ENCODE measurements around the gene FCGR1A.
A peak's percentile ranks its signal among the peaks of the same experiment; 100 is the strongest.
"Not testable (repeated sequence)": the region's sequence is repeated elsewhere in the genome, so short reads cannot be mapped to it uniquely, and the experiment has no call there.

The FCGR1A gene

DNA sequence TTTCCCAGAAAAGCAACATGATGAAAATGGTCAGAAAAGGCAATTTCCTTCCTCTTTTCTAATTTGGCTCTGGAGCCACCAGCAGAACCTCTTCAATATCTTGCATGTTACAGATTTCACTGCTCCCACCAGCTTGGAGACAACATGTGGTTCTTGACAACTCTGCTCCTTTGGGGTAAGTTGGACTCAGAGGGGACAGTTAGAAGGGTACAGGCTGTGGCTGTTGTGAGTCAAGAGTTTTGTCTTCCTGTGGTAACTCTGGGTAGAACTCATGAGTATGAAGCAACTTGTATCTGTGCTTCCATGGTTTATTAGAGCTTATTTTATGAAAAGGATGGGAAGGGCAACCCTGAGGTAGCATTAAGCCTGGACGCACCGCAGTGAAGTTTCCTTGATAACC, at the start of gene FCGR1A:
Gene FCGR1A, plus strand, starts transcription at position 95 of the 400 bp plus-strand sequence. Its CDS starts 50 bp downstream, at position 145.
- not testable (repeated sequence) for H3K27ac ChIP-seq (ENCODE audit: low read depth, low read length); H3K9ac ChIP-seq (ENCODE audit: low read depth, low read length); H3K4me3 ChIP-seq (ENCODE audit: low read depth, low read length); H3K9me3 ChIP-seq (ENCODE audit: control insufficient read depth, insufficient read depth, low read length); H3K4me1 ChIP-seq (ENCODE audit: control insufficient read depth, insufficient read depth, low read length); H3K27me3 ChIP-seq (ENCODE audit: control insufficient read depth, insufficient read depth, low read length); H3K36me3 ChIP-seq (ENCODE audit: control insufficient read depth, insufficient read depth, low read length)

- H3K36me3 ChIP-seq (ENCODE audit: control insufficient read depth, insufficient read depth, low read length); H3K9me3 ChIP-seq (ENCODE audit: control insufficient read depth, insufficient read depth, low read length); H3K4me3 ChIP-seq (ENCODE audit: low read depth, low read length); H3K4me1 ChIP-seq (ENCODE audit: control insufficient read depth, insufficient read depth, low read length); H3K27me3 ChIP-seq (ENCODE audit: control insufficient read depth, insufficient read depth, low read length); H3K27ac ChIP-seq (ENCODE audit: low read depth, low read length); H3K9ac ChIP-seq (ENCODE audit: low read depth, low read length): not testable (repeated sequence)
These were observed 49.7 kb upstream of the FCGR1A start for GRCh38 chr1:149732781-149733180.

DNA sequence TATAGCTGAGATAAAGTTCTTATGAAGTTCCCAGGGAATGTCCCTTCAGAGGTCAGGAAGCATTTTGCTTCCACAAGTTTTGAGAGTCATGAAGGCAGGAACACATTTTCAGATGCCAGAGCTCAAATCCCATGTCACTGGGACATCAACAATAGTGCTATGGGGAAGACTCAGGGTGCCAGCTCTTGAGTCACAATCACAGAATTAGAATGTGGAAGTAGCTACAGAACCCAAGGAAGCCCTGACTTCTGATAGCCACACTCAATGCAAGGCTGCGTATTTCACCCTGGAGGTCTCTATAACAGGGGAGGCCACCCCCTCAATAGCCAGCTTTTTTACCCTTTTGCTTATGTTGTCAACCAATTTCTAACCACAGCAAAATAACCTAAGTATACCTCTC, 47.8 kb upstream of the FCGR1A start:
- not testable (repeated sequence) for H3K9me3 ChIP-seq (ENCODE audit: control insufficient read depth, insufficient read depth, low read length); H3K27ac ChIP-seq (ENCODE audit: low read depth, low read length); H3K4me3 ChIP-seq (ENCODE audit: low read depth, low read length); H3K4me1 ChIP-seq (ENCODE audit: control insufficient read depth, insufficient read depth, low read length); H3K27me3 ChIP-seq (ENCODE audit: control insufficient read depth, insufficient read depth, low read length); H3K9ac ChIP-seq (ENCODE audit: low read depth, low read length); H3K36me3 ChIP-seq (ENCODE audit: control insufficient read depth, insufficient read depth, low read length)

DNA sequence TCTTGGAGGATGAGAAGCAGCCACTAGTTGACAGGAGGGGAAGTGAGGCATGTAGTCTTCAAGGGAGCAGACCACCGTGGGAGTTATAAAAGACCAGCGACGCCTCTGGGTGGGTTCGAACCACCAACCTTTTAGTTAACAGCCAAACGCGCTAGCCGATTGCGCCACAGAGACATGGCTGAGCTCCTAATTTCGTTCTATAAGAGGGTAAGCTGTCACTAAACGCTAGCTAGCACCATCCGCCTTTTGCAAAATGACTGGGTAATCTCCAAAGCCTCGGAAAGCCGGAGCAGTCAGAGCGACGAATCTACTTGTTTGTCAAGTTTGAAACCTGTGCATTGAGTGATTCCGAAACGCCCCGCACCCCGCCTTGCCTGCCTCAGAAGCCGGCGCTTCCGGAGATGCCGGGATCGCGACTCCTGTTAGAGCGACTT, 42.3 kb upstream of the FCGR1A start:
- not testable (repeated sequence) for H3K9ac ChIP-seq (ENCODE audit: low read depth, low read length); H3K4me1 ChIP-seq (ENCODE audit: control insufficient read depth, insufficient read depth, low read length); H3K27me3 ChIP-seq (ENCODE audit: control insufficient read depth, insufficient read depth, low read length); H3K9me3 ChIP-seq (ENCODE audit: control insufficient read depth, insufficient read depth, low read length); H3K36me3 ChIP-seq (ENCODE audit: control insufficient read depth, insufficient read depth, low read length)
- peak overlapping the region; percentile 35 for H3K27ac ChIP-seq (ENCODE audit: low read depth, low read length)
- H3K4me3 ChIP-seq (ENCODE audit: low read depth, low read length) = peak overlapping the region; percentile 66

DNA sequence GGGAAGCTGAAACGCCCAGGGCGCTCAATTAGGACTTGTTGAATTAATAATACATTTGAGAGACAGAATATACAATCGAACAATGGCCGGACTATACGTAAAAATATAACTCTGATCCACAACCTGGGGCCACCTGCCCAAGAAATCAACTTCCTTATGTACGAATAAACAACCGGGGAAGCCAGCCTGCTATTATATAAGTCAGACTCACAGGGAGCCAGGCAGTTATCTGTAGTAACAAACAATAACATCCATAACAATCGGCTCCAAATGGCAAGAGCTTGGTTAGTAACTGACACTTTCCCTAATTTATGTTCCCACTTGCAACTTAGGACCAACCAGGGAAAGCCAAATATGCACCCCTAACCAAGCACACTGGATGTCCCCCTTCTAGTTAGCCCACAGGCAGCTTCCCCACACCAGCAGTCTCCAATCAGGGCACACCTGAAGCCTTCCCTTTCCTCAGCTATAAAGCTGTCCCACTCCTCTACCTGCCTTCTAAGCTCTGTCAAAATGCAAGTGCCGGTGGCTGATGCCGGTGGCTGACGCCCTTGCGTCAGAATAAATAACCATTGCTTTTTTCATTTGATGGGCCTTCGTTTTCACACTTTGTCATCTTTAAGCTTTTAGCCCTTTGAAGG, 41.8 kb upstream of the FCGR1A start:
- H3K36me3 ChIP-seq (ENCODE audit: control insufficient read depth, insufficient read depth, low read length); H3K9me3 ChIP-seq (ENCODE audit: control insufficient read depth, insufficient read depth, low read length); H3K4me1 ChIP-seq (ENCODE audit: control insufficient read depth, insufficient read depth, low read length); H3K9ac ChIP-seq (ENCODE audit: low read depth, low read length); H3K27me3 ChIP-seq (ENCODE audit: control insufficient read depth, insufficient read depth, low read length): not testable (repeated sequence)
- Histone ChIP-seq H3K27ac (ENCODE audit: low read depth, low read length) (peak overlapping the region; percentile 35), H3K4me3 (ENCODE audit: low read depth, low read length) (peak overlapping the region; percentile 66)

- H3K27ac ChIP-seq (ENCODE audit: low read depth, low read length) = not testable (repeated sequence)
These were observed 40.6 kb upstream of the FCGR1A start for GRCh38 chr1:149741914-149742313.

GRCh38 chr1:149746463-149747356, 35.8 kb upstream of the FCGR1A start:
- not testable (repeated sequence) for H3K9me3 ChIP-seq (ENCODE audit: control insufficient read depth, insufficient read depth, low read length); H3K36me3 ChIP-seq (ENCODE audit: control insufficient read depth, insufficient read depth, low read length); H3K27me3 ChIP-seq (ENCODE audit: control insufficient read depth, insufficient read depth, low read length); H3K4me1 ChIP-seq (ENCODE audit: control insufficient read depth, insufficient read depth, low read length); H3K27ac ChIP-seq (ENCODE audit: low read depth, low read length)
- H3K4me3 ChIP-seq (ENCODE audit: low read depth, low read length) = peak overlapping the region; percentile 56; the same call in 1 of the 2 replicates
- 0 out of 2 replicates have a peak overlapping the region, but pooled peaks have one; percentile 25 for H3K9ac ChIP-seq (ENCODE audit: low read depth, low read length)

More at GRCh38 chr1:149741914-149742313, 40.6 kb upstream of the FCGR1A start:
- H3K27me3 ChIP-seq (ENCODE audit: control insufficient read depth, insufficient read depth, low read length); H3K4me3 ChIP-seq (ENCODE audit: low read depth, low read length); H3K9ac ChIP-seq (ENCODE audit: low read depth, low read length); H3K9me3 ChIP-seq (ENCODE audit: control insufficient read depth, insufficient read depth, low read length); H3K4me1 ChIP-seq (ENCODE audit: control insufficient read depth, insufficient read depth, low read length); H3K36me3 ChIP-seq (ENCODE audit: control insufficient read depth, insufficient read depth, low read length): not testable (repeated sequence)

- H3K9me3 ChIP-seq (ENCODE audit: control insufficient read depth, insufficient read depth, low read length); H3K27ac ChIP-seq (ENCODE audit: low read depth, low read length); H3K4me1 ChIP-seq (ENCODE audit: control insufficient read depth, insufficient read depth, low read length); H3K27me3 ChIP-seq (ENCODE audit: control insufficient read depth, insufficient read depth, low read length); H3K9ac ChIP-seq (ENCODE audit: low read depth, low read length); H3K36me3 ChIP-seq (ENCODE audit: control insufficient read depth, insufficient read depth, low read length): not testable (repeated sequence)
- H3K4me3 ChIP-seq (ENCODE audit: low read depth, low read length) = peak overlapping the region; percentile 52
These were observed 34.9 kb upstream of the FCGR1A start for GRCh38 chr1:149747359-149748143.

GRCh38 chr1:149748144-149748500, 34.4 kb upstream of the FCGR1A start:
- H3K4me1 ChIP-seq (ENCODE audit: control insufficient read depth, insufficient read depth, low read length) = not testable (repeated sequence)

DNA sequence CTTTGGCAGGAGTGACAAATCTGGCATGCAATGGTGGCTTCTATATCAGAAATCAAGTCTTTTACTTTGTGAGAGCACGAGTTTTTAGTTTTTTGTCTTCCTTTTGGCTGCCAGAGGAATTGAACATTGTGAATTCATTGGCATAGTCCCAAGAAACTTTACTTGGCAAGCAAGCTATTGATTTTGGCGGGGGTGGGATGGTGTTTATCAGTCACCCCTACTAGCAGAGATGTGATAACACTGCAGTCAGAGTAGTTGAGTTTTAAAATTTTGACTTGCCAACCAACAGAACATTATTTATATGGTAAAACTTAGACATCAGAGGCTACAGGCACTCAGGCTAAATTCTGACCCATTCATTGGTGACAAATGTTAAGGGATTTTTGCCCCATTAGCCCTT, 31.9 kb upstream of the FCGR1A start:
- not testable (repeated sequence) for H3K36me3 ChIP-seq (ENCODE audit: control insufficient read depth, insufficient read depth, low read length); H3K4me1 ChIP-seq (ENCODE audit: control insufficient read depth, insufficient read depth, low read length); H3K9me3 ChIP-seq (ENCODE audit: control insufficient read depth, insufficient read depth, low read length); H3K27me3 ChIP-seq (ENCODE audit: control insufficient read depth, insufficient read depth, low read length); H3K27ac ChIP-seq (ENCODE audit: low read depth, low read length); H3K9ac ChIP-seq (ENCODE audit: low read depth, low read length); H3K4me3 ChIP-seq (ENCODE audit: low read depth, low read length)

More at GRCh38 chr1:149748144-149748500, 34.4 kb upstream of the FCGR1A start:
- H3K36me3 ChIP-seq (ENCODE audit: control insufficient read depth, insufficient read depth, low read length); H3K27me3 ChIP-seq (ENCODE audit: control insufficient read depth, insufficient read depth, low read length); H3K27ac ChIP-seq (ENCODE audit: low read depth, low read length); H3K9ac ChIP-seq (ENCODE audit: low read depth, low read length); H3K9me3 ChIP-seq (ENCODE audit: control insufficient read depth, insufficient read depth, low read length): not testable (repeated sequence)
- H3K4me3 ChIP-seq (ENCODE audit: low read depth, low read length) = peak overlapping the region; percentile 52; the same call in 1 of the 2 replicates

- not testable (repeated sequence) for H3K27me3 ChIP-seq (ENCODE audit: control insufficient read depth, insufficient read depth, low read length); H3K27ac ChIP-seq (ENCODE audit: low read depth, low read length); H3K9ac ChIP-seq (ENCODE audit: low read depth, low read length); H3K4me1 ChIP-seq (ENCODE audit: control insufficient read depth, insufficient read depth, low read length); H3K9me3 ChIP-seq (ENCODE audit: control insufficient read depth, insufficient read depth, low read length); H3K4me3 ChIP-seq (ENCODE audit: low read depth, low read length); H3K36me3 ChIP-seq (ENCODE audit: control insufficient read depth, insufficient read depth, low read length)
These were observed 30.3 kb upstream of the FCGR1A start for GRCh38 chr1:149752186-149752585.
